Activated naive CD4-positive, alpha-beta T cell treated with anti-CD3 and anti-CD28 coated beads for 36 hours (primary cell): ENCODE results near the gene DLGAP1. TPM values are rescaled to one million over a fixed set of nuclear protein-coding genes. Genes with fewer than 3 reads are reported as not detected.
A peak's percentile ranks its signal among the peaks of the same experiment; 100 is the strongest.
"Not testable (repeated sequence)": the region's sequence is repeated elsewhere in the genome, so short reads cannot be mapped to it uniquely, and the experiment has no call there.

Experiments used
- CTCF ChIA-PET: fragments of 350-600 bp; sonication (Branson Sonifier 250); formaldehyde crosslinking; loops from one replicate; lab custom pipeline; 2021; ENCODE audit warnings: antibody characterized with exemption; lab: Charles Lee
- DNase-seq: peaks from one replicate; pipeline ENCODE4 v3.0.0-alpha.2; 2020
- H3K27ac Mint-ChIP-seq: one replicate; pipeline ENCODE4 v1.8.0; 2021; ENCODE audit warnings: mild to moderate bottlenecking, mixed read lengths
- H3K27me3 Mint-ChIP-seq: one replicate; pipeline ENCODE4 v1.8.0; 2021; ENCODE audit warnings: low read depth, mixed read lengths
- H3K36me3 Mint-ChIP-seq: one replicate; pipeline ENCODE4 v1.8.0; 2021; ENCODE audit warnings: low read depth, mixed read lengths
- H3K4me1 Mint-ChIP-seq: one replicate; pipeline ENCODE4 v1.8.0; 2021; ENCODE audit warnings: low read depth, mixed read lengths
- H3K4me3 Mint-ChIP-seq: one replicate; pipeline ENCODE4 v1.8.0; 2021; ENCODE audit warnings: mild to moderate bottlenecking, moderate library complexity, mixed read lengths
- H3K9me3 Mint-ChIP-seq: one replicate; pipeline ENCODE4 v1.8.0; 2021; ENCODE audit warnings: mixed read lengths
- intact Hi-C: fragments of 100-400 bp; cut with micrococcal nuclease; formaldehyde crosslinking; loops from one replicate; pipeline ENCODE4 v1.15.1; 2023
- total RNA-seq, 2 experiments: library from RNA; stranded (reverse); gene quantifications; one replicate each; pipeline ENCODE4 v1.2.3, GENCODE V29; 2021

DLGAP1 gene
- total RNA-seq, 2 experiments from 2014 or later, result not detected

GRCh38 chr18:3655254-3656050 is 799.7 kb downstream of the DLGAP1 start:
- Mint-ChIP-seq H3K36me3 (no peaks in the 10 kb centered on the region), H3K27ac (no peak overlapping the region), H3K27me3 (no peaks in the 10 kb centered on the region), H3K9me3 (no peaks in the 10 kb centered on the region), H3K4me3 (no peak overlapping the region), H3K4me1 (peaks cover 18% of the 10 kb centered on the region)
- DNase-seq, result no peak
- intact Hi-C loops, result no loop called here
- CTCF ChIA-PET, result interaction anchor here (1.4 kb wide), 1 partner anchor 10 kb away, joined by 4 read pairs; no protein-coding TSS in a partner anchor

GRCh38 chr18:3654442-3655253 is 800.5 kb downstream of the DLGAP1 start:
- DNase-seq, result no peak
- no peak overlapping the region for H3K27ac Mint-ChIP-seq

GRCh38 chr18:3653851-3654441 is 801.2 kb downstream of the DLGAP1 start:
- CTCF ChIA-PET, result interaction anchor here (0.5 to 4.7 kb wide), 5 partner anchors 9 to 669 kb away, joined by 3 to 31 read pairs (median 3); no protein-coding TSS in a partner anchor
- no peaks in the 10 kb centered on the region for H3K27me3 Mint-ChIP-seq
- no peaks in the 10 kb centered on the region for H3K36me3 Mint-ChIP-seq
- intact Hi-C loops, result loop anchor here (2.0 kb wide), 2 partner anchors 49 to 59 kb away; no protein-coding TSS in a partner anchor
- peaks cover 21% of the 10 kb centered on the region for H3K4me1 Mint-ChIP-seq
- H3K9me3 Mint-ChIP-seq, result no peaks in the 10 kb centered on the region
- H3K4me3 Mint-ChIP-seq, result no peak overlapping the region
- no peak for DNase-seq
- no peak overlapping the region for H3K27ac Mint-ChIP-seq

More at GRCh38 chr18:3654442-3655253, 800.5 kb downstream of the DLGAP1 start:
- intact Hi-C loops, result no loop called here
- H3K9me3 Mint-ChIP-seq, result no peaks in the 10 kb centered on the region
- no peaks in the 10 kb centered on the region for H3K27me3 Mint-ChIP-seq
- no peak overlapping the region for H3K4me3 Mint-ChIP-seq
- H3K36me3 Mint-ChIP-seq, result no peaks in the 10 kb centered on the region
- H3K4me1 Mint-ChIP-seq, result peaks cover 21% of the 10 kb centered on the region
- CTCF ChIA-PET, result interaction anchor here (4.7 kb wide), 1 partner anchor 11 kb away, joined by 31 read pairs; no protein-coding TSS in a partner anchor

DNA sequence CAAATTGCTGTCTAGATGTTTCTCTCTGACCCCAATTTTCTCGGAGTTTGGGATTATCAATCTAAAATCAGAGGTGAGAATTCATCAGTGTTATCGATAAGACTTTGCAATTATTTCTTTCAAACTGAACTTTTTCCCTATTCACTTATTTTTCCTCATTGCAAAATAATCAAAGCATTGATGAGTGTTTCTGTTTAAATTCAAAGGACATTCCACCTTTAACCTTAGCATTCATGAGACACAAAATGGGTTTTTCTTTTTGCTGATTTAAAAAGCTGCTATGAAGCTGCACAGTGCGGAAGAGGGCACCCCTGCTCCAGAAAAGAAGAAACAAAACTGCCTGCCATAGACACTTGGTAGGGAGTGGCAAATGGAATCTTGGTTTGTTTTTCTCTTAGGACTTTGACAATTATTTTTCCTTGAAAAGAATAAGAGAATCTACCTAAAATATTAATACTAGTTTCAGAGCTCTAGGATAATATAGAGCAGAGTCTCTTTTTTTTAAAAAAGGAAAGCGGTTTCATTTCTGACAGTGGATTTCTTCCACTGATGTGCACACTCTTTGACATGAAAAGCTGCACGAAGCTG is 801.8 kb downstream of the DLGAP1 start:
- Mint-ChIP-seq H3K27me3 (no peaks in the 10 kb centered on the region), H3K4me3 (no peak overlapping the region)

DNA sequence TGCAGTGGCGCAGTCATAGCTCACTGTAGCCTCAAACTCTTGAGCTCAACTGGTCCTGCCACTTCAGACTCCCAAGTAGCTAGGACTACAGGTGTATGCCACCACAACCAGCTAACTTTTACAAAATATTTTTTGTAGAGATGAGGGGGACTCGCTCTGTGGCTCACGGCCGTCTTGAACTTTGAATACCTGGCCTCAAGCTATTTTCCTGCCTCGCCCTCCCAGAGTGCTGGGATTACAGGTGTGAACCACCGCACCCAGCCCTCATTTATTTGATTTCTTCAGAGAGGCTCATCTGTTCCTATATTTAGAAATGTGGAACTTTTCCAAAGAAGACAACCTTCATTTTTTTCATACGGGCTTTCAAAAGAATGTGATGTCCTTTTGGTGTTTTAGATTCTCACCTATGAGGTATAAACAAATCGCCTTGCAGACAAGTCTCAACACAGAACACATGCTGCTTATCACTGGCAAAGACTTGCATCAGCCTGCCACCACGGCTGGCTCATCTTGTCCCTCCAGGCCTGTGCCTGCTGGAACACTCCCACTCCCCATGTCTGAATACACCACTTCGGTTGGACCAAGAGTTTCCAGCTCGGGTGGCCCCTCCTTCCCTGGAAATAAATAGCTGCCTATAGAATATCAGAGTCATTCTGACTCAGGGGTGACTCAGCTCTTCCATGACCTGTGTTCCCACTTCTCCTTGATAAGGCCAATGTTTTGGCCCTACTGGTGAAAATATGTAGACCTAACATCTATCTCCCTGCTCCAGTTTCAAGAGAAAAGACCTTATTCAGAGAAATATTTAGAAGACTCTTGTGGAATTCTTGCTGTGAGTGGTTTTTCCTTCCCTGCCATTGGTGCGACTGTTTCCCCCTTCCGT is 802.5 kb downstream of the DLGAP1 start:
- peak; percentile 84 for DNase-seq
- no peak overlapping the region for H3K4me3 Mint-ChIP-seq
- intact Hi-C loops, result loop anchor here (2.0 kb wide), 2 partner anchors 48 to 58 kb away; no protein-coding TSS in a partner anchor

More for the DNA sequence above, 801.8 kb downstream of the DLGAP1 start:
- intact Hi-C loops, result loop anchor here (2.0 kb wide), 2 partner anchors 49 to 59 kb away; no protein-coding TSS in a partner anchor
- peak overlapping the region; percentile 84 for H3K27ac Mint-ChIP-seq
- no peaks in the 10 kb centered on the region for H3K9me3 Mint-ChIP-seq
- peaks cover 25% of the 10 kb centered on the region for H3K4me1 Mint-ChIP-seq
- H3K36me3 Mint-ChIP-seq, result no peaks in the 10 kb centered on the region
- no peak for DNase-seq
- CTCF ChIA-PET, result interaction anchor here (0.8 to 4.7 kb wide), 5 partner anchors 8 to 356 kb away, joined by 3 to 31 read pairs (median 3); no protein-coding TSS in a partner anchor

DNA sequence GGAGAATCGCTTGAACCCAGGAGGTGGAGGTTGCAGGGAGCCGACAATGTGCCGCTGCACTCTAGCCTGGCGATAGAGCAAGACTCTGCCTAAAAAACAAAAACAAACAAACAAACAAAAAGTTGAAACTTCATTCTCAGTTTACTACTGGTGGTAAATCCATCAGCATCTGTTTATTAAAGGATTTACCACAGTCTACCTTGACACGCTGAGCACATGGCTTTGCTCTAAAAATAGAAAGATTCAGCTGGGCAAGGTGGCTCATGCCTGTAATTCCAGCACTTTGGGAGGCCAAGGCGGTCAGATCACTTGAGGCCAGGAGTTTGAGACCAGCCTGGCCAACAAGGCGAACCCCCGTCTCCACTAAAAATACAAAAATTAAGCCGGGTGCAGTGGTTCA is 803.8 kb downstream of the DLGAP1 start:
- H3K4me1 Mint-ChIP-seq, result peaks cover 27% of the 10 kb centered on the region
- no peaks in the 10 kb centered on the region for H3K9me3 Mint-ChIP-seq
- intact Hi-C loops, result no loop called here
- H3K27me3 Mint-ChIP-seq, result no peaks in the 10 kb centered on the region
- H3K27ac Mint-ChIP-seq, result no peak overlapping the region
- no peak for DNase-seq
- CTCF ChIA-PET, result interaction anchor here (1.5 to 4.7 kb wide), 2 partner anchors 14 to 47 kb away, joined by 3 to 31 read pairs; no protein-coding TSS in a partner anchor
- H3K36me3 Mint-ChIP-seq, result no peaks in the 10 kb centered on the region
- no peak overlapping the region for H3K4me3 Mint-ChIP-seq

More for the DNA sequence above, 802.5 kb downstream of the DLGAP1 start:
- no peaks in the 10 kb centered on the region for H3K9me3 Mint-ChIP-seq
- H3K4me1 Mint-ChIP-seq, result peaks cover 27% of the 10 kb centered on the region
- H3K27me3 Mint-ChIP-seq, result no peaks in the 10 kb centered on the region
- no peaks in the 10 kb centered on the region for H3K36me3 Mint-ChIP-seq
- CTCF ChIA-PET, result interaction anchor here (1.1 to 4.7 kb wide), 4 partner anchors 13 to 355 kb away, joined by 3 to 31 read pairs (median 3); no protein-coding TSS in a partner anchor
- peak overlapping the region; percentile 84 for H3K27ac Mint-ChIP-seq

- CTCF ChIA-PET, result interaction anchor here (4.7 kb wide), 1 partner anchor 15 kb away, joined by 31 read pairs; no protein-coding TSS in a partner anchor
- H3K9me3 Mint-ChIP-seq, intact Hi-C loops, H3K27ac Mint-ChIP-seq, H3K27me3 Mint-ChIP-seq, H3K36me3 Mint-ChIP-seq, DNase-seq, H3K4me3 Mint-ChIP-seq: not testable (repeated sequence)
- H3K4me1 Mint-ChIP-seq, result peaks cover 28% of the 10 kb centered on the region
Observed at GRCh38 chr18:3650521-3651042, 804.5 kb downstream of the DLGAP1 start.

- no peak overlapping the region for H3K27ac Mint-ChIP-seq
Observed at GRCh38 chr18:3649633-3650426, 805.3 kb downstream of the DLGAP1 start.

DNA sequence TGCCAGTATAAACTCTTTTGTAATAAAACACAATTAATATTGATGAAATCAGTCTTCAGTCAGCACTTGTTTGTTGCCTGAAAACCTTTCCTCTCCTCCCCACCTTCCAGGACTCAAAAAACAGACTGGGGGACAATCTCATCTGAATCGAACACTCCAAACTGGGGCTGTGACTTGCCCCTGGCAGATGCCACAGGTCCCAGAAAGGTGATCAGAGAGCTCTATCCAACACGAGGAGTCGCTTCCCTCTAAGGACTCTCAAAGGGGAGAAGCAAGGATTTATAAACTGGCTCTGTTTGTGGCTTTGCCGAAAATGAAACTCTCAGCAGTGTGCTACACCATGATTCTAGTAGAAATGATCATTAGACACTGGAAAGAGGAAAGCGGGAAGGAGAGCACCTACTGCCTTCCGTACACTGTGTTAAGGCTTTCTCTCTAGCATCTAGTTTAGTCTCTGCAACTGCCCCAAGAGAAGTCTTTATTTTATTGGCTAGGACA is 805.9 kb downstream of the DLGAP1 start:
- Mint-ChIP-seq H3K27ac (no peak overlapping the region), H3K9me3 (no peaks in the 10 kb centered on the region), H3K36me3 (no peaks in the 10 kb centered on the region), H3K4me1 (peaks cover 28% of the 10 kb centered on the region), H3K27me3 (no peaks in the 10 kb centered on the region), H3K4me3 (no peak overlapping the region)
- intact Hi-C loops, result no loop called here
- CTCF ChIA-PET, result interaction anchor here (0.7 to 1.5 kb wide), 4 partner anchors 45 to 243 kb away, joined by 3 to 5 read pairs (median 4); no protein-coding TSS in a partner anchor
- no peak for DNase-seq

More at GRCh38 chr18:3649633-3650426, 805.3 kb downstream of the DLGAP1 start:
- no peaks in the 10 kb centered on the region for H3K27me3 Mint-ChIP-seq
- no peaks in the 10 kb centered on the region for H3K36me3 Mint-ChIP-seq
- no peak for DNase-seq
- no peaks in the 10 kb centered on the region for H3K9me3 Mint-ChIP-seq
- peaks cover 28% of the 10 kb centered on the region for H3K4me1 Mint-ChIP-seq
- CTCF ChIA-PET, result interaction anchor here (0.7 to 4.7 kb wide), 4 partner anchors 16 to 75 kb away, joined by 3 to 31 read pairs (median 4); no protein-coding TSS in a partner anchor
- no peak overlapping the region for H3K4me3 Mint-ChIP-seq
- intact Hi-C loops, result no loop called here

- no peaks in the 10 kb centered on the region for H3K36me3 Mint-ChIP-seq
- CTCF ChIA-PET, result interaction anchor here (0.7 to 1.5 kb wide), 3 partner anchors 45 to 243 kb away, joined by 3 to 5 read pairs (median 5); no protein-coding TSS in a partner anchor
- H3K4me1 Mint-ChIP-seq, result peaks cover 30% of the 10 kb centered on the region
- intact Hi-C loops, result no loop called here
- H3K4me3 Mint-ChIP-seq, result no peak overlapping the region
- H3K27me3 Mint-ChIP-seq, result no peaks in the 10 kb centered on the region
- DNase-seq, result no peak
- H3K27ac Mint-ChIP-seq, result no peak overlapping the region
- H3K9me3 Mint-ChIP-seq, result no peaks in the 10 kb centered on the region
Observed at GRCh38 chr18:3648641-3649040, 806.5 kb downstream of the DLGAP1 start.
